GM21737 (cell line): Measurements from ENCODE around the gene SEMA7A.

ENCODE experiments used
- ATAC-seq: cut with Tn5 transposase; IDR thresholded peaks from one replicate; pipeline ENCODE4 v1.9.1; 2021; ENCODE audit warnings: mild to moderate bottlenecking, moderate library complexity; ENCODE audit not compliant: unreplicated experiment

SEMA7A gene

DNA sequence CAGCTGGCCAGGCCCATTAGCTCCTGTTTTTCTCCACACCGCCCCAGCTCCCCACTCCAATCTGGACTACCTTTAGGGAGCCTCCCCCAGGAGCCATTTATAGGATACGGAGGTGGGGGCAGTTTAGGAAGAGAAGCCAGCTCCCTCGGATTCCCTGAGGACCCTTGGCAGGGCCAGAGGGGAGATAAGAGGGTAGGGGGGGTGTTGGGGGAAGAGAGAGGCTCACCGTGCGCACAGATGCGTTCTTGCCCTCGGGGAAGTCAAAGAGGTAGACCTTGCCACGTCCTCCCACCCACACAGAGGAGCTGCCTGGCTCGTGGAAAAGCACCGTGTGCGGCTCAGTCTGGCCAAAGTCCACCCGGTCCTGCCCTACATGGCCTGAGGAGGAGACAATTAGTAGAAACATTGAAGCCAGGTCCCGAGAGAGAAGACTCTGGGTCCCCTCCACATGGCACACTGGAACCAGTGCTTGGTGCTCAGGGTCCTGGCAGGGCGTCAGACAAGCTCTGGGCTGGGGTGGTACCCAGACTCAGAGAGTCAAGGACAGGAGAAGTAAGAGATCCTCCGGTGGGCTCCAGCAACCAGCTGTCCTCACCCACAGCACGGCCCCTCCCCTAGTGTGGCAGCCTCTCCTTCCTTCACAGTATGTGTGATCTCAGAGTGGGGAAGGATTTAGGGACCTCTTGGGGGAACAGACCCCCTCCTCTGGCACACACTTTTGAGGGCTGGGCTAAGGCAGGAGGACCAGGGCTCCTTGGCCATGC lies 15.0 kb downstream of the SEMA7A start:
- ATAC-seq = no peak

DNA sequence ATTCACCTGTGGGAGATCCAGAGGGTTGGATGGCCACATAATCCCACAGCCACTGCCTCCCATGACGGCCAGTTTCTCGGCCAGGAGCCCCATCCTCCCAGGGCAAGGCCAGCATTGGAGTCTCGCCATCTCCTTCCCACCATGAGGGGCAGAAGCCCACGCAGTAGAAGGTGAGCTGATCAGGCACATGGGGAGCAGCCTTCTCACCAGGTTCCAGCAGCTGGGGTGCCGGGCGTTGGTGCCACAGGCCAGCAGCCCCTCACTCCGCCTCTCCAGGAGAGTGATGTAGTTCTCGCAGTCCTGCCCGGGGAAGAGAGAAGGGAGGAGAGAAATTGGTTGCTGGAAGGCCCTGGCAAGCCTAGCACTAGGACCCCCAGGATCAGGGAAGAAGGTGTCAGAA lies 16.1 kb downstream of the SEMA7A start:
- ATAC-seq = no peak

DNA sequence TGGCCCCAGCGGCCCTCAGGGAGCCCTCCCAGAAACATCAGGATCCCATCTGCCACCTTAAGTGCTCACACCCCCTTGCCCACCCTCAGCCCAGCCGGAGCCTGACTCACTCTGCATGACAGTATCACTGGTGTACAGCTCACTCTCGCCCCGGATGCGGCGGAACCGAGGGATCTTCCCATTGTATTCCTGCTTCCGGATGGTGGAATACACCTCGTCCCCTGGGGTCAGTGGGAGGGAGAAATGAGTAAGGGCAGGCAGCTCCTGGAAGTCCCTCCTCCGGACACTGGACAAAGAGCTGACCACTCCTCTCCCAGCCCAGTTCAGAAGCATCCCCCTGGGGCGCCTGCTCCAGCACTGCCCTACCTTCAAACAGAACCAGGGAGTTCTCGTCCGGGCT lies 16.5 kb downstream of the SEMA7A start:
- ATAC-seq = no peak

DNA sequence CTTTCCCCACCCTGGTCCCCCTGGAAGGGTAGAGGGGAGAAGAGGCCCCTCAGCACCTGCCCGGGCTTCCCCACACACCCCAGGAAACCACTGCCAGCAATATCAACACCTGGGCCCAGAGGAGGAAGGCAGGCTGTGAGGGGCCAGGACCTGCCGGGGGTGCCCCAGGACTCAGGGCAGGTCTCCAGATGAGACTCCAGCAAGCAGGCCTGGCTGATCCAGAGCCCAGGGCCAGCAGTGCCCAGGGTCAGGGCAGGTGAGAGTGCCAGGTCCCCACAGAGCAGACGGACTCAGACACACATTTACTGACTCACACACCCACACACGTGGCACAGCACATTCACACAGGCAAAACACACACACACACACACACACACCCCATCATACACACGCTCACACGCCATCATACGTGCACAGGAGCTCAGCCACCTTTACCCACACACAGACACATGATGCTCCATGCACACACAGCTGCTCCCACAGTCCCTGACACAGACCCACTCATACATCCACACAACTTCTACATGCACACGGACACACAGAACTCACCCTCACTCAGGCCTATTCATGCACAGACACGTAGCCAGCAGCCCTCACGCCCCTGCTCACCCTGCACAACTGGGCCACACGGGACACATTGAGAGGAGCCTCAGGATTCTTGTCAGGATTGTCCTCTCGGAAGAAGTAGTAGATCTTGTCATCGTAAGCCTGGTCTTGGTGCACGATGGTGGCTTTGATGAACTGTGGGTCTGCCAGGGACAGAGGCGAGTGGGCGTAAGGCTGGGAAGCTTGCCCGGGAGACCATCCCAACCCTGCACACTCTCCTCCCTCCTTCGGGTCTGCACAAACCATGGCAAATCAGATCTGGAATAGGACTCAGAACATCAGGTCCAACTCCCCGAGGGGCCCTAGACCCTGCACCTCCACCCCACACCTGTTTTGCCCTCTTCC lies 17.5 kb downstream of the SEMA7A start:
- ATAC-seq = no peak

DNA sequence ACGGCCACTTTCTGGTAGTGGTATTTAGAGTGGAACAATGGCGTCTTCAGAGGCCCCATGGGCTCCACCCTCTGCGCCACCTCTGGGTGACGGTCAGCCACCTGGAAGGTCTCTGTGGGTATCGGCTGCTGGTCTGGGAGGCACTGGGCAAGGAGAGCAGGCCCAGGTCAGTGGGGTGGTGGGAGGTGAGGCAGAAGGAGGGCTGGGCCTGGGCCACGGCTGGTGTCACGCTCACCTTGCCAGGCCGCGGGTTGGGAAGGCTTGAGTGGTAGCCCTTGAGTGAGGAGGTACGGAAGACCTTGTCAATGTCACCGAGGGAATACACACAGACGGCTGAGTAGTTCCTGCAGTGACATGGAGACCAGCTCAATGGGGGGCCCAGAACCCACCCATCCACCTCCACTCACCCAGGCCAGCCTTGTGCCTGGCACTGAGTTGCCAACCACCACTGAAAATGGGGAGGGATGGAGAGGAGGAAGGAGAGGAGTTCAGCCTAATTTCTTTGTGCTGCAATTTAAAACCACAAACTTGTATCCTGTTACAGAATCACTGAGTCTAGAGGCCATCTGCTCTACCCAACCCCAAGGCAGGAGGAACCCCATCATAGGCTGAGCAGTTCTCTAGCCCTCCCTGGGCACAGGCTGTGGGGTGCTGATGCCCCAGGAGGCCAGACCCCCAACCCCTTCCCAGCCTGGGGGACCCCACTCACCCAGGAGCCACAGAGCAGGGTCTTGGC lies 19.0 kb downstream of the SEMA7A start:
- no peak for ATAC-seq

DNA sequence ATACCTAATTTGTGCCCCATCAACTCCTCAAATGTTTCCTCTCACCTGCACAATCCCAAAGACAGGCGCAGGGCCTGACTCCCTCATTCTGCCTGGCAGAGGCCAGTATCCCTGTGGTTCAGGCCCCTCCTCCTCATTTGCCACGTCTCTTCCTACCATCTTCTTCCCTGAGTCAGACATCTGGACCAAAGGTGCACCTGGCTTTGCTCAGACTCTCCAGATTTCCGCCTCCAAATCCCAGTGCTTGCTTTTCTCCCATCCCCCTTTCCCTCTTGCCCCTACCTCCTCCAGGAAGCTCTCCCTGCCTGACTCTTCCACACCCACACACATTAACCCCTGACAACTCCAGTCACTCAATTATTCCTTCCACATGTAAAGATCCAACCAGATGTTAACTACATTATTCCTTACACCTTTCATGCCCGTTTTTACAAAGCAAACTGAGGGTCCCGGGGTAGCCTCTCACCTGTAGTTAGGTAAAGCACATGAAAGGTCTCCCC lies 19.6 kb downstream of the SEMA7A start:
- ATAC-seq = no peak

DNA sequence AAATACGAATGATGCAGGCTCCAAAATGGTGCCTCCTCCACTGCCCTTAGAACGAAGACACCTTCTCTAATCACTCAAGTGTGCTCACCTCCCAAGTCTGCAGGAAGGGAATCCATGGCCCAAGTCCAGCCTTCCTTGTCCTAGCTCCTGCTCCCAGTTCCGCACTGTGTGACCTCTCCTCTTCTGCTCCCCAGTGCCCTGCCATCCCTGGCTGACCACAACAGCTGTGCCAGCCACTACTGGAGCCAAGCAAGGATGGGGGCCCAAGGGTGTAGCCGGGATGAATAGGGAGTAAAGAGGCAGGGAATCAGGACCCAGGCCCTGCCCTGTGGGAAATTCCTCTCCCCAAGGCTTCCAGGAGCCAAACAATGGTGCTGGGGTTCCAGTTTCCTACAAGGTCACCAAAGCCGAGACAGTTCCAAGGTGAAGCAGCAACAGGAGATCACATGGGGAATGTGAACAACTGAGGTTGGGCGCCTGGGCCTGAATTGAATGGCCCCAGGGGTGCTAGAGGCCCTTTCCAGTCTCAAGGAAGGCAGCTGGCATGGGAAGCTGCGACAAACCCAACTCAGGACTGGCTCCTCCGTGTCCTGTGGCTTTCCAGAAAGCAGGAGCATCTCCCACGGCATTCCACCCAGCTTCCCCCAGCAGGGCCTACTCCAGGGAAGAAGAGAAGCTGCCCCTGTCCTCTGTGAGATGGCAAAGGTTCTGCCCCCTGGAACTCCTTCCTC lies 20.2 kb downstream of the SEMA7A start:
- no peak for ATAC-seq

DNA sequence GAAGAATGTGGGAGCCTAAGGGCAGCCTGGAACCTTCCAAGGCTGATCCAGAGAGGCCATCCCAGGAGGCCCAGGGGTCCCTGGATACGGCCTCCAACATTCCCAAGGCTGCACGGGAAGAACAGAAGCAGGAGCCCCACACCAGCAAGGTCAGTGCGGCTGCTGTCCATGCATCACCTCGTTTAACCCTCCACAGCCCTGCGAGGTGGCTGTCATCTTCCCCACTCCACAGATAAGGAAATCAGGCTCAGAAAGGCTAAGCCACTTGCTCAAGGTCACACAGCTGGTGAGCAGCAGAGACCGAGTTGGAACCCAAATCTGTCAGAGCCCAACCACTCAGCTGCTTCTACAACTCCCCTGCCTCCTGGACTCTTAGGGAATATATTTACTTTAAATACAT lies 21.6 kb downstream of the SEMA7A start:
- ATAC-seq = no peak

DNA sequence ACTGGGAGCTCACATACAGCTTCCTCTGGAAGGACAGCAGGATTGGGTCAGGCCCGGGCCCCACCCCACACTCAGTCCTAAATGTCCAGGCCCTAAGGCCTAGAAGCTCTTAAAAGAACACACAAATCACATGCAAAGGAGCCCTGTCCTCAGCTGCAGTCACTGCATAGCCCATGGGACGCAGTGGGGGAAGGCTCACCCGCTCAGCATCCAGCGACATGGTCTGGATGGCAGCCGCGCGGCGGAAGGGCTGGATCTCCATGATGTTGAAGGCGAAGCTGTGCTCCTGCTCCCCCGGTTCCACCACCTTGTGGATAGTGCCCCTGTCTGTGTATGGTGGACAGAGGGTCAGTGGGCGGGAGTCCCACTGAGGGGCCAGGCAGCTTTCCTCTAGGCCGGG lies 22.1 kb downstream of the SEMA7A start:
- ATAC-seq = no peak

DNA sequence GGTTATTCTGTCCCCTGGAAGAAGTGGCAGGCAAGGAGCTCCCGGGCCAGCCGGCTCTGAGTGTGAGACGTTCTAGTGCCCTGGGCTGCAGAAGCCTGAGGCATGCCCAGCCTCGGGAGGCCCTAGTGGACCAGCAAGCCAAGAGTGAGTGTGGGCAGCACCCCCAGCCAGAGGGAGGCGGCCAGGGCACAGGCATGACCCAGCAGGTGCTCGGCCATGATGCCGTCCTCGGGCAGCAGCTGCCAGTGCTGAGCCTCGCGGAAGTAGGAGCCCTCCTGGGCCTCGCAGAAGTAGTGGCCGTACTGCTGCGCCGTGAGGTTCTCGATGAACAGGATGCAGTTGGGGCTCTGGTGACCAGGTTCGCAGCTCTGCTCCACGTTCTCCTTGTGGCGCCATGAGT lies 23.3 kb downstream of the SEMA7A start:
- no peak for ATAC-seq

DNA sequence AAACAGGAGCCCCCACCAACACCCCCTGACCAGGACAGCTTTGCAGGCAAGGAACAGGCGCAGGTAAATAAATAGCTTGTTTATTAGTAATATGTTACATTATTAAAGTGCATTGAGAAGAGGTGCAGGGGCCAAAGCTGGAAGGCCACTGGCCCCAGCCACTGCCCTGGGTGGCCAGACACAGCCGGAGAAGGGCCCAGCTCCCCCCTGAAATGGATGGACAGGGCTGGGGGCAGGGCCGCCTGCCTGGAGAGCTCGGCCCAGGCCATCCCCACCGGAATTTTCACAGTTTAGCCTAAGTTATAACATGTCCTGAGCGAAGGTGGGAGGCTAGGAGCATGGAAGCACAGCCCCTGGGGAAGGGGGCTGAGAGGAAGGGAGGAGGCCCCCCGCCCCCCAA lies 24.5 kb downstream of the SEMA7A start:
- ATAC-seq = no peak

DNA sequence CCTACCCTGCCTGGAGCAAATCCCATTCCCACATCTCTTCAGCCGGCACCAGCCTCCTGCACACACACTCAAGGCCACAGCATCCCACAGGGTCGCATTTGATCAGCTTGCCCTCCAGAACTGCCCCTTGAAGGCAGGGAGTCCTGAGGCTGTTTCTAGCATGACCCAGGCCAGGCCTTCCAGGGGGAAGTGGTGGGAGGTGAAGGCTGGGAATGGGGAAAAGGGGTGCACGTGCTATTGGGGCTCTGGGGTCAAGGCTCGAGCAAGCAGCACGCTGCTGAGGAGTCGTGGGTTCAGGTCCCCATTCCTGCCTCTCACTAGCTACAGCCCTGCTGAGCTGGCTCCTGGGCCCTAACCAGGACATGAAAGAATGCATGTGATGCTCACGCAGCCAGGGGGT lies 24.9 kb downstream of the SEMA7A start:
- no peak for ATAC-seq

DNA sequence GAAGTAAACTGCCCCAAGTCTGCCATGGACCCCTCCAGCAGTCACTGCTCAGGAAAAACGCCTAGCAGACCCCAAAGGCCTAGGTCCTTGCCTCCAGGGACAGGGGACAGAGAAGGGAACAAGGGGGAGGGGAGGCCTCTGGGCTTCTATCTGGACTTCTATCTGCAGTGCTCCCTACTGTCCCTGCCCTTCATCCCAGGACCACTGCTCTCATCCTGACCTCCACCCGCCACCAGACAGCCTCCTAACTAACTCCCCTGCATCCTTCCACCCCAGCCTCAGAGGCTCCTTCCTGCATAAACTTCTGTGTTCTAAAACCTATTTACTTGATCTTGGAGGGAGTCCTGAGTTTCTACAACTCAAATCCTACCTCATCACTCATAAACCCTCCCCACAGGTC lies 25.4 kb downstream of the SEMA7A start:
- ATAC-seq = no peak

DNA sequence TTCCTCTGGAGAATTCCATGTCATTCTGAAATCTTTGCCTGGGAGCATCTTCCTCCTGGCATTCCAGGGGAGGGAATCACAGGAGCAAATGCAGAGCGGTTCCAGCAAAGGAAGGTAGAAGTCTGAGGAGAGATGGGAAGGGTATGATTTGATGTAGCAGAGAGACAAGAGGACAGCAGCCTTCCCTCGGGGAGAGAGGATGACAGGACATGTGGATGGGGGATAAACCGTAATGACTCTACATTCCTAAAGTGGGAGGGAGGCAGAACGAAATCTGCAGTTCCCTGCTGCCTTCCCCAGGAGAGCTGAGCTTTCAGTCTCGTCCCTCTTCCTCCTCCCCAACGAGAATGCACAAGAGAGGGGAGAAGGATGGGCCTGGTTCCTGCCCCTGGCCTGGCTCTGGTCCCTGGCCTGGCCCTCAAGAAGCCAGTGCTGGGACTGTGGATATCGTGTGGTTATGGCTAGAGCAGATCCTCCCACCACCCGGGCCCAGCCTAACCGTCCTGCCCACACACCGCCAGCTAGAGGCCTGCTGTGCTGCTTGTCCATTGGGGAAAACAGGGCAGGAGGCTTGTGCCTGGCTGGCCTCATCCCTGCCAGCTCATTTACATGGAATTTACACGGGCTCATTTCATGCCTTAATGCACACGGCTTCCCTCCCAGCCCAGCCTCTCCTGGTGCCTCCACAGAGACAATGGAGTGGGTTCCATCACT lies 26.6 kb downstream of the SEMA7A start:
- no peak for ATAC-seq

DNA sequence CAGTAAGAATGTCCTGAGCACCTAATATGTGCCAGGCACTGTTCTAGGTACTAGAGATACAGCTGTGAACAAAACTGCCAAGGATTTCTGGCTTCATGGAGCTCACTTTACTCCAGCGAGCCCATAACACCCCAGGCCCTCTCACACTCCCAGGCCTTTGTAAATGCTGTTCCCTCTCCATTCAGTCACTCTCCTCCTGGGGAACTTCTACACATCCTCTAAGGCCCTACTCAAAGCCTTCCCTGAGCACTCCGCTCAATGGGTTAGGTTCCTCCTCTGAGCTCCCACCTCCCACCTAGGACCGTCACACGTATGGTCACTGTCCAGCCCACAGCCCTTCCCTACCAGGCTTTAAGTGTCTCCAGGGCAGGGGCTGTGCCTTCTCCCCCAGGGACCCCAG lies 27.2 kb downstream of the SEMA7A start:
- ATAC-seq = no peak

DNA sequence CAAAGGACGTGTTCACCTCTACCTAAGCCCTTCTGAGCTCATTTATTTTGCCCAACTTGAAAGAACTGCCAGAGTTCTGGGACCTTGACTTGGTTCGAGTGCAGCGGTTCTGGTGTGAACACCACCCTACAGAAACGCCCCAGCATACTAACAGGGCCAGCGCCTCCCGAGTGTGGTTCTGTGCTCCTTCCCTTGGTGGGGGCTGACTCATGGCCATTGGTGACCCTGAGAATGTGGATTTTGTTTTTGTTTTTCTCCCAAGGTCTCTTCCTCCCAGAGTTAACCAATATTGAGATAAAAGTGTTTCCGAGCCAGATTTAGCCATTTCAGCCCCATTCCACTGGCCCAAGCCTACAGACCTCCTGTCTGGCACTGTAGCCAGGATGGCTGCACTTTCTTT lies 27.9 kb downstream of the SEMA7A start:
- no peak for ATAC-seq

DNA sequence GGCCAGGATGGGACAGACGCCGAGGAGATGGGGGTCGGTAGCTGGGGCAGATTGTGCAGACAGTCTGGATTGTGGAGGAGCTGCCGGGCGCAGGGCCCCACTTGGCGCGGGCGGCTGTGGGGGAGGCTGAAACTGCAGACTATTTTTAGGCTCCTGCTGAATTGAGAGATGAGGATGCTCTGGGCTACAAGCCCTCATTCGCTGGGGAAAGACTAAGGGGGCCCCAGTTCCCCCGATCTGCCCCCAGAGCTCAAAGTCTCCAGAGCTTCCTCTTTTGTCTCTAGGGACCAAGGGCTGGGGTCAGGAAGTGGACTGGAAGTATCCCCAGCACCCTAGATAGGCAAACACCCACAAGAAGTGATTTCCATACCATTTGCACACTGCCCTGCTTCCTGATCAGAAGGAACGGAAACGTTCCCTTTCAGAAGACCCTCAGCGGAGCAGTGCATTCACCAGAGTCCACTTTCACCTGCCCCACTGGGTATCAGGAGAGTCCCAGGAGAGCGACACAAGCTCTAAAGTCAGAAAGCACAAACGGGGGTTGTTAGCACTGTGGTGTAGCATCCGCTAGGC lies 29.7 kb downstream of the SEMA7A start:
- ATAC-seq = peak; percentile 35

DNA sequence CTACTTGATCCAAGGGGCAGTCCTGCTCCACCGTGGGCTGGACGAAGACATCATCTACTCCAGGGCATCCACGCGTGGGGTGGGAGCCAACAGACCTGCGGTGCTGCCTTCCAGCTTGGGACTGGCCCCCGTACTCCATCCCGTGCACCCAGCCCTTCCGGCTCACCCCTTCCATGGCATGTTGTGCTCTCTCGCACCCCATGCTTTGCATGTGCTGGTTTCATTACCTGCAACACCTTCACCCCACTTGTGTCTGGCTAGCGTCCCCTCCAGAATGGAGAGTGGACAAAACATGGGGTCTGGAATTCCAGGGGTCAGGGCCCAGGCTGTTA lies 30.2 kb downstream of the SEMA7A start:
- ATAC-seq = no peak

DNA sequence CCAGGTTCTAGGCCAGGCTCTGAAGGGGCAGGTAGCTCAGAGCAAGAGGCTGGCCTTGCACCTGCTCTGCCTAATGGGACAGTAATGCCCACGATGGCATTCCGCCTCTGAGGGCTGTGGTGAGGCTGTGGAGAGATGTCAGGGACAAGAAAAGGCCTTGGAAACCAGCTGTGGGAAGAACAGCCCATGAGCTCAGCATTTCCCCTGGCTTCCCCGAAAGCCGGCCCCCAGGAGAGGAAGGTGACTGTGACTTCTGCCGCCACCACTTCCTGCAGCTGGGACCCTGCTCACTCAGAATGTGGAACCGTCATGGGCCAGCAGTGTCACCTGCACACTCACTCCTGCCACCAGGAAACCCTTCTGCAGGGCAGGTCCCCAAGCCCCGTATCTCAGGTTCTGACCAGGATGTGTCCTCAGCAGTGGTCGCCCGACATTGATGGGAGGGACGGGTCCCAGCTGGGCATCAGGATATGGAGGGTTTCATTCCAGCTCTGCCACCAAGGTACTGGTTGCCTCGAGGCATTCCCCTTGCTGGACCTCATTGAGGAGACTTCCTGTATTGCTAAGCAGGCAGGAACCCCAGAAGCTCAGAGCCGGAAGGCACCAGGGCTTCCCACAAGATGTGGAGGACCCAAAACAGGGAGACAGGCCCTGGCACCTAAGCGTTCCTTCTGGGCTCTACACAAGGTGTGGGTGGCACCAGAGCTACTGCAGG lies 30.7 kb downstream of the SEMA7A start:
- ATAC-seq = peak; percentile 28
